SK-MEL-5 (cell line): ENCODE results near the gene CITED2. TPM values are rescaled to one million over a fixed set of nuclear protein-coding genes. Genes with fewer than 3 reads are reported as not detected.
"Not testable (repeated sequence)": the region's sequence is repeated elsewhere in the genome, so short reads cannot be mapped to it uniquely, and the experiment has no call there.

Experiments
- DNase-seq: peaks from one replicate; pipeline ENCODE4 v3.0.0-alpha.2; 2016; ENCODE audit warnings: low read depth, low spot score
- in situ Hi-C: cut with HindIII; loops from 2 replicates; pipeline ENCODE4 v1.10.0; 2016; ENCODE audit warnings: low sequenced_read_pairs, high pct_unique_total_duplicates, low pct_unique_long_range_greater_than_20kb
- total RNA-seq: library from RNA; depleted of rRNA; stranded (reverse); fragments of >200 nt; shearing (Covaris generic); gene quantifications from 2 replicates; pipeline ENCODE4 v1.2.3, GENCODE V29; 2014

The CITED2 gene
- total RNA-seq, 1 experiment from 2014 or later, result 18.7 TPM

GRCh38 chr6:139371421-139372203, 2.8 kb downstream of the CITED2 start:
- no peak for DNase-seq
- in situ Hi-C loops, result no loop called here

- in situ Hi-C loops, result no loop called here
- DNase-seq, result no peak
Measured at GRCh38 chr6:139370999-139371345, 3.5 kb downstream of the CITED2 start.

GRCh38 chr6:139370283-139370998, 4.0 kb downstream of the CITED2 start:
- in situ Hi-C loops, result no loop called here
- DNase-seq, result no peak

GRCh38 chr6:139369568-139370282, 4.7 kb downstream of the CITED2 start:
- in situ Hi-C loops, result no loop called here
- peak; percentile 57 for DNase-seq

- DNase-seq, result no peak
- in situ Hi-C loops, result no loop called here
Measured at GRCh38 chr6:139369068-139369467, 5.4 kb downstream of the CITED2 start.

GRCh38 chr6:139368661-139369060, 5.8 kb downstream of the CITED2 start:
- DNase-seq, result no peak
- in situ Hi-C loops, result no loop called here

- in situ Hi-C loops, result no loop called here
- DNase-seq, result peak; percentile 16
Measured at GRCh38 chr6:139367810-139368351, 6.6 kb downstream of the CITED2 start.

GRCh38 chr6:139364982-139365379, 9.5 kb downstream of the CITED2 start:
- in situ Hi-C loops, result no loop called here
- no peak for DNase-seq

GRCh38 chr6:139364302-139364981, 10.0 kb downstream of the CITED2 start:
- peak; percentile 69 for DNase-seq
- in situ Hi-C loops, result no loop called here

GRCh38 chr6:139363797-139364196, 10.7 kb downstream of the CITED2 start:
- in situ Hi-C loops, DNase-seq: not testable (repeated sequence)

- DNase-seq, in situ Hi-C loops: not testable (repeated sequence)
Measured at GRCh38 chr6:139363123-139363522, 11.3 kb downstream of the CITED2 start.

GRCh38 chr6:139361211-139361610, 13.2 kb downstream of the CITED2 start:
- in situ Hi-C loops, result no loop called here

GRCh38 chr6:139356924-139357323, 17.5 kb downstream of the CITED2 start:
- in situ Hi-C loops, result no loop called here
- DNase-seq, result no peak

More at GRCh38 chr6:139361211-139361610, 13.2 kb downstream of the CITED2 start:
- DNase-seq, result no peak

GRCh38 chr6:139355777-139356445, 18.5 kb downstream of the CITED2 start:
- in situ Hi-C loops, result no loop called here
- DNase-seq, result peak; percentile 67

- no peak for DNase-seq
- in situ Hi-C loops, result no loop called here
Measured at GRCh38 chr6:139355172-139355571, 19.3 kb downstream of the CITED2 start.

- in situ Hi-C loops, result no loop called here
- DNase-seq, result no peak
Measured at GRCh38 chr6:139354189-139354588, 20.3 kb downstream of the CITED2 start.

- in situ Hi-C loops, result no loop called here
- no peak for DNase-seq
Measured at GRCh38 chr6:139349464-139350020, 24.9 kb downstream of the CITED2 start.
